Stimulated activated CD8-positive, alpha-beta memory T cell treated with anti-CD3 and anti-CD28 coated beads, Interleukin-15, amount 100 ng/mL, for 24 hours (primary cell): Measurements from ENCODE around the gene ERVH48-1.
"Not testable (repeated sequence)": the region's sequence is repeated elsewhere in the genome, so short reads cannot be mapped to it uniquely, and the experiment has no call there.

ENCODE experiments used
- DNase-seq: peaks from one replicate; pipeline ENCODE4 v3.0.0-alpha.2; 2020; ENCODE audit warnings: low read depth

The ERVH48-1 gene

DNA sequence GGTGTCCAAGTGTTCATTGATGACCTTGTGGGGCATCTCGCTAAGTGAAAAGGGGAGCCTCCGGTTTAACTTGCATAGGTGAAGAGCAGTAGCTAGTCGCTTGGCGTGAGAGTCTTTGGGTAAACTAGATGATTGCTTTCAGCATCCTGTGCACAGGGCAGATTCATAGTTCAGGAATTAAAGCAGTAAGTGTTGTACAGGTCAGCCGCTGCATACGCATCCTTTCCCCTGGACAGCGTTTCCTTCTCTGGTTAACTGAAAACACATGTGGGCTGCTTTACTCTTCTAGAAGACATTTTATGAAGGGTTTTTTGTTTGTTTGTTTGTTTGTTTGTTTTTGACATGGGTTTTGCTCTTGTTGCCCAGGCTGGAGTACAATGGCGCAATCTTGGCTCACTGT is 20.2 kb downstream of the ERVH48-1 start:
- no peak for DNase-seq

DNA sequence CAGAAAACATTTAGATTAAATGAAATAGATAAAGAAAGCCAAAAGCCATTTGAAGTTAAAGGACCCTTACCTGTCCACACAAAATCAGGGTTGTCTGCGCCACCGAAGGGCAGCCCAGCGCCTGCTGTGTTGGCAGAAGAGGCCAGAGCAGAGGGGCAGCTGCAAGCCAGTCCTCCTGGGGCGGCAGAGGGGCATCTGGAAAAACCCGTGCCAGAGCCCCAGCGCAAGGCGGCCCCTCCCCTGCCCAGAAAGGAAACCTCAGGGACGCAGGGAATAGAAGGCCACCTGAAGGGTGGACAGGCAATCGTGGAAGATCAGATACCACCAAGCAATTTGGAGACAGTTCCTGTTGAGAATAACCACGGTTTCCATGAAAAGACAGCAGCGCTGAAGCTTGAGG is 21.6 kb downstream of the ERVH48-1 start:
- DNase-seq, result no peak

DNA sequence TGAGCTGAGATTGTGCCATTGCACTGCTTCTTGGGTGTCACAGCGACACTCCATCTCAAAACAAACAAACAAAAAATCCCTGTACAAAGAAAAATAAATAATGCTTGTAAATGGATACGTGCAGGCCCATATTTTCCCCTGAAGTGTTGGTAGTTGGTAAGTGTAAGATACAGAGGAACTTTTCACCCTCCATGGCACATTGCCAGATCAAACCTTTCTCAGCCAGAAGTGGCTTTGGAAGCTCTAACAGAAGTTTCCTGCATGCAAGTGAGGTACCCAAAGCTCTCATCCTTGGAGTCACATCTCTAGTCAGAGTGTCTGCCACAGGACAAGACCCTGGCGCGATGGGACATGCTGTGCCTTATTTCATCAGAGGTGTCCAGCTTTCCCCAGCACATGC is 25.0 kb downstream of the ERVH48-1 start:
- DNase-seq, result no peak

DNA sequence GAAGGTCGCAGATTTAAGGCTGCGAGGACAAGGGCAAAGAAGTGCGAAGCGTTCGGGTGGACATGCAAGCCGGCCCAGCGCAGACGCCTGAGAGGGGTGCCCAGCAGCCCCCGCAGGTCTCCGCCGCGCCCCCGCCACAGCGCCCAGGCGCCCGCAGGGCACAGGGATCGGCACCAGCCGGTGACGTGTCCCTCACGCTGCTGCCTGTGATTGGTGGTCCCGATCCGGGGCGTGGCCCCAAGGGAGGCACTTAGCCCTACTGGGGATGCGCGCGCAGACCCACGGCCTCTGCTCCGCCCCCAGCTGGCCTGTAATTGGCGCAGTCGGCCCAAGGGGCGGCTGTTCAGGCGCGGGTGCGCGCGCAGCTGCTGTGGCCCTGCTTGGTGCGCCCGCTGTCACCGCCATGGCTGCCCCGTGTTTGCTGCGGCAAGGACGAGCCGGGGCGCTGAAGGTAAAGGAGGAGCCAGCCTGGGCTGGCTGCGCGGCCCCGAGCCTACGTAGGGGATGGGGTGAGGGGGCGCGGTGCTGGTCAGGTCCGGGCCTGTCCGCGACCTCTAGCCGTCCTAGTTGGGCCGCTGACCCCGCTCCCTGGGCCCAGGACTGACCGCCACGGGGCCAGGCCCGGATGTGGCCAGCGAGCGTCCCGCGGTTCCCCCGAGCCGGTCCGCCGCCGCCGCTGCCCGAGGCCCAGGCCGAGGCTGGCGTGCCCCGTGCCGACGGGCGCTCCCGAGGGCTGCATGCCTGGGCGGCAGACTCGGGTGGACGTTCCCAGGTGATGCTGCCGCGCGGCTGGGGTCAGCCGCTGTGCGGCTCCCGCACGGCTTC is 32.3 kb downstream of the ERVH48-1 start, which contains the start of gene NDUFV3:
NDUFV3 (plus strand) TSS at position 379 of the 825 bp plus-strand sequence; CDS start at position 404, 25 bp downstream.
- DNase-seq, result peak; percentile 100

DNA sequence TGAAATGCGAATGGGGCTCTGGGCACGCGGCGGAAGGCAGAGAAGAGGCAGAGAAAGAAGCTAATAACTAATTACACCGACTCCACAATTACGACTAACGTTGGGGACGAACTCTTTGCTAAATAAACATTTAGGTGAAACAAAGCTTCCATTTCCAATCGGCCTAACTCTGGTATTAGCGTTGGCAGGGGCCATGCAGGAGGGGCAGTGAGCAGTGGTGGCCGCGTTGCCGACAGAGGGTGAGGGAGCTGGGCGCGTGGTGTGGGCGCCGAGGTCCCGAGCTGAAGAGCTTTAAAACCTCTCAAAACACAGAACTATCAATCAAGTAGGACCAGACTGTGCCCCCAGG is 32.9 kb downstream of the ERVH48-1 start:
- DNase-seq, result no peak

DNA sequence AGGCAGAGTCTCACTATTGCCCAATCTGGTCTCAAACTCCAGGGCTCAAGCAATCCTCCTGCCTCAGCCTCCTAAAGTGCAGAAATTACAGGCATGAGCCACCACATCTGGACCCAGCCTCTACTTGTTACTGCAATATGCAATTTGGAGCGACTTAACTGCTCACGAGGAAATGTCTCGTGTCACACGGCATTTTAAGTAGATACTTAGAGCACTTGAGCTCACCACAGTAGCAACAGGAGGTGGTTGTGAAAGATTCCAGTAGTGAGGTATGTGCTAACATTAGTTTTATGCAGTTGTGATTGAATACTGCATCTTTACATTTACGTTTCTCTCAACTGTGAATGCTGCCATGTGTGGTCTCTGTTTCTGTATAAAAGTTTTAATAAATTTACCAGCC is 38.1 kb downstream of the ERVH48-1 start:
- DNase-seq, result no peak

DNA sequence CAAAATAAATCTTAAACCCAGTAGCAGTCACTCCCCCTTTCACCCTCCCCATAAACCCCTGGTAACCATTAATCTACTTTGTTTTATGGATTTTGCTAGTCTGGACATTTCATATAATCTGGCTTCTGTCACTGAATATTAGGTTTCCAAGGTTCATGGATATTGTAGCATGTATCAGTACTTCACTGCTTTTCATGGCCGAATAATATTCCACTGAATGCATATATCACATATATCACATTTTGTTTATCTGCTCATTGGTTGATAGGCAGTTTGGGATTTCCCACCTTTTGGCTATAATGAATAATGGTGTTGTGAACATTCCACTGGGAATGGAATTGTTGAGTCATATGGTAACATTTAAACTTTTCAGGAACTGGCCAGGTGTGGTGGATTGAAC is 41.5 kb downstream of the ERVH48-1 start:
- DNase-seq, result no peak

DNA sequence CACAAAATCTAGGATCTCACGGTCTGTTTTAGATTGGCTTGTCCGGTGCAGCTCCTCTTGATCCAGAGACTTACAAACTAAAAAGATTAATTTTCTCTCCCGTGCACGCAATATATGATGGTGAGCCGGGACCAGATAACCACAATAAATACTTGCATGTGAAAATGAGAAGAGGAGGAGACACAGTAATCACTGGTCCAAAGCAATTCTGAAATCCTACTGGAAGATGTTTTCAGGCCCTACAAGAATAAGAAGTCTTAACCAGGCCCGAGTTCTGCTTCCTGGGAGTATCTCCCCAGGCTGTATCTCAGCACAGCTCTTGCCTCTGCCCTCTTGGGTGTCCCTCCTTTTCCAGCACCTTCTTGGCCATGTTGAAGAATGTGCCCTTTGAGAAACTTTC is 45.1 kb downstream of the ERVH48-1 start:
- DNase-seq, result no peak

DNA sequence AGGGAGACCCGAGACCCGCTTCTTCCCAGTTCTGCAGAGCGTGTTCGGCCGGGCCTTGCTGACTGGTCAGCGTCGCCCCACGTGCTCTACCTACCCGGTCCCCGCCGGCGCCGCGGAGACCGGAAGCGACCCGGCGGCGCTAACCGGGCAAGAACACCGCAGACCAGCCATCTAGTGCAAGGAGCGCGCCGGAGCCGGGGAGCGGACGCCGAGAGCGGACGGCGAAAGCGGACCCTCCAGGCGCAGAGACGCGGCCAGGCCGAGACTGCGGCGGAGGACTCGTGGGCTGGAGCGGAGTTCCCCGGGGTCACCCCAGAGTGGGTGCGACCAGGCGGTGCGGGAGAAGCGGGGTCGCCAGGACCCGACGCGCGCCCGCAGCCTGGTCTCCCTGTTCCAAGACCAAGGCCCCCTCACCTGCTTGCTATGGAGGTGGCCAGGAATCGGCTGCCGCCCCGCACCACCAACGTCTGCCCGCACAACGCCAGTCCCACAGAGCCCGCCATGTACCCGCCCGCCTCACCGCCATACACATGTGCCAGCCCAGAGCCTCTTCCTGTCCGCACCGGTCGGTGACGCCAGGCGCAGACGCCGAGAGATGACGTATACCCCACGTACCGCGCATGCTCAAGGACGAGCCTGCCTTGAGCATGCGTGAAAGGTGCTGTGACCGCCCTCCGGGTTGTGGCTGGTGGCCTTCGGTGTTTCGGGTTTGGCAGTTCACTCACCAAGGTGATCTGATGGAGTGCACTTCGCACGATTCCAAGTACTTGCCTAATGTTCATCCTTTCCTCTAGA is 46.2 kb downstream of the ERVH48-1 start, which contains the start of gene WDR4:
WDR4 (minus strand) TSS at position 547 of the 795 bp plus-strand sequence; CDS start at position 503, 44 bp downstream.
- peak; percentile 99 for DNase-seq

DNA sequence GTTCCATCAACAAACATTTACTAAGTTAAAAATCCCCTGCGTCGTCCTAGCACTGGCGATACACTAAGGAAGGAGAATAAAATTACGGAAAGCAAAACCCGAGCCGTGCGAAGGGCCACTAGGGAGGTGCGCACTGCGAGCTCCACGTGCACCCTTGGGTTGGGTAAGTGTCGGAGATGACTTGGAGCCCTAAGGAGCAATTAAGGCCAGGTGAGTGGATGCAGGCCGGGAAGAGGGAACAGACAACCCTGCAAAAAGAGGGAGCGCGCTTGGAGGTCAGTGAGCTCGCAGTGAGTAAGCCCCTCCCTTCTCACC is 46.8 kb downstream of the ERVH48-1 start:
- no peak for DNase-seq

DNA sequence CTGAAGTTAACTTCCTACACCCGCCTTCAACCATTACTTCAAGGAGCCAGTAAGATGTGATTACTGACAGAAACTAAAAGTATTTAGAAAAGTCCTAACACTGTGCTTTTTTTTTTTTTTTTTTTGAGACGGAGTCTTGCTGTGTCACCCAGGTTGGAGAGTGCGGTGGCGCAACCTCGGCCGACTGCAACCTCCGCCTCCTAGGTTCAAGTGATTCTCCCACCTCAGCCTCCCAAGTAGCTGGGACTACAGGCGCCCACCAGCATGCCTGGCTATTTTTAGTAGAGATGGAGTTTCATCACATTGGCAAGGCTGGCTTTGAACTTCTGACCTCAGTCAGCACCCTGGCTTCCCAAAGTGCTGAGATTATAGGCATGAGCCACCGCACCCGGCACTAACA is 49.6 kb downstream of the ERVH48-1 start:
- DNase-seq, result not testable (repeated sequence)

DNA sequence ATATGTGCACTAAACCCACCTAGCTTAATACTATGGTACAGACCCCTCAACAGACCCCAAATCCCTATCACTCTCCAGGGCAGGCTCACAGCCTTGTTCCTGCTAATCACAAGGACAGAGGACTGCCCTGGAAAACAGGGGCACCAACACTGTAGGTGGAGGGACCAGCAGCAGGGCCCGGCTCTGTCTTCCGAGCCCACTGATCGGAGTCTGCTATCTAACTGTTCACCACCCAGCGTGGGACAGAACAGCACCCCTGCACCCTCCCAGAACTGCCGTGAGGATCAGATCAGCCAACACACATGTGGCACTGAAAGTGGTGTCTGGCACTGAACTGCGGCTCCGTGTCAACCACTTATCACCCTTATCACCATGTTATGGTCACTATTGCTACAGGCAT is 52.3 kb downstream of the ERVH48-1 start:
- no peak for DNase-seq

DNA sequence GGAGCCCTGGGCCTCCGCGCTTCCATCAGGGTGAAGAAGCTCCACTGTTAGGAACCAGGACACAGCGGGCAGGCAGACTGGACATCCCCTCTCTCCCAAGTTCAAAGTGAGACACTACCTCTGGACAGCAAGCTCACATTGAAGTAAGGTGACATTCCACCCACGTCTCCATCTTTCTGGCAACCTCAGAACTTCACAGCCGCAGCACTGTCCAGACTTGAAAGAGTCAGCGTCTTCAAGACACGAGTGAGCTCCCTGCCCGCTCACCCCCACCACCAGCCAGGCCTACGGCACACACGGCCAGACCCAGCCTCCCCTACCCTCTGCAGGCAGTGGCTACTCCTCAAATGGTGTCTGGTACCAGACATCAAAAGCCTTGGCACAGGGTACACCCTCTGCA is 57.2 kb downstream of the ERVH48-1 start:
- no peak for DNase-seq
